ENCODE measurements around the gene YARS1. TPM values are rescaled to one million over a fixed set of nuclear protein-coding genes. Genes with fewer than 3 reads are reported as not detected.

YARS1 gene
- total RNA-seq, 1 experiment from 2014 or later = 244 TPM

DNA sequence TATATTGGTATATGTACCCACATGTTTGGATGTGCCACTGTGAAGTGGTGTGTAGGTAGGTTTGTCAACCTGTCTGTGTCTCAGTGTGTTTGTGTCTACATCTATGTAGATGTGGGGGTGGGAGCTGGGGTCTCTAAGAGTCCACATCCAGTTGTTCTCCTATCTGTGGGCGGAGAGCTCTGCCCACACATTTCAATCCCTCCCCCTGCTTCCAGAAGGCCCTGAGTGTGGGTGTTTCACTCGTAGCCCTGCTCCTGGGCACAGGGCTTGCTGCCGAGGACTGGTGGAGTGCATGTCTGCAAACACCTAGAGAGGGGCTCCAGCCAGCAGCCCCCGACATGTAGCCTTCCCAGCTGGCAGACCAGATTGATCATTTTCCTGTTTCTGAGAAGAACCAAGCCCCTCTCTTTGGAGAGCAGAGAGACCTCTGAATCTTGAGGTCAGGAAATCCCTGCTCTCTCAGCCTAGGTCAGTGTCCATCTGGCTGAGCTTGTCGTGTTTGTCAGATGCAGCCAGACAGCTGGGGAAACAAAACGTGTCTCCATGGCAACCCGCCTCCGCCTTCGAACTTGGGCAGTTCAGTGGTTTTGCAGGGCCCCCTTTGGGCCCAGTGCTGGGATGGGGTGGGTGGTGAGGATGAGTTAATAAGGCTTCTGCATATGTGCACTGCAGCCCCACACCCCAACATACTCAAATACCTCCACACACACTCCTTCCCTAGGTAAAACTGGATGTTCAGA is 83.4 kb downstream of the YARS1 start:
- no peak overlapping the region for H3K4me3 ChIP-seq (replicated peaks in 1 of 2; ENCODE audit: low read depth in 1 of 2, low read length in 2 of 2)
- RAD21 ChIA-PET (ENCODE audit: low non-redundant PET in 1 of 2, low total read pairs in 2 of 2, uncharacterized antibody in 2 of 2, unreplicated experiment in 2 of 2) = no interaction called here
- H3K27me3 ChIP-seq (ENCODE audit: insufficient read depth, low read length) = no peaks in the 10 kb centered on the region
- DNase-seq (ENCODE audit: low read depth, low spot score) = no peak
- H3K4me2 ChIP-seq (ENCODE audit: low read length) = no peak overlapping the region
- no peak overlapping the region for H3K9ac ChIP-seq (ENCODE audit: low read length)
- intact Hi-C loops (cut with micrococcal nuclease) = no loop called here
- CTCF ChIA-PET = no interaction called here
- peaks cover 35 to 47% of the 10 kb centered on the region in 2 experiments for H3K4me1 ChIP-seq (ENCODE audit: control insufficient read depth in 1 of 2, insufficient read depth in 2 of 2, low read length in 2 of 2)
- no TSS peak for BruUV-seq (replicated peaks)
- POLR2A ChIA-PET = no interaction called here
- H3K79me2 ChIP-seq (ENCODE audit: insufficient read depth, low read length) = no peaks in the 10 kb centered on the region
- H3K9me2 ChIP-seq (ENCODE audit: insufficient read depth) = no peaks in the 10 kb centered on the region
- no peak for ATAC-seq
- no peaks in the 10 kb centered on the region for H3K36me3 ChIP-seq (ENCODE audit: control insufficient read depth in 1 of 2, insufficient read depth in 2 of 2, low read length in 2 of 2)
- no peaks in the 10 kb centered on the region for H3K9me3 ChIP-seq (ENCODE audit: control insufficient read depth in 1 of 2, insufficient read depth in 1 of 2, low read depth in 1 of 2, low read length in 2 of 2)
- TF ChIP-seq FOSL1 (IDR thresholded peaks at IDR 0.05; ENCODE audit: low read depth) = no peak
- TF ChIP-seq SP1 (IDR thresholded peaks at IDR 0.05; ENCODE audit: low read depth) = no peak
- TF ChIP-seq JUND (IDR thresholded peaks at IDR 0.05) = no peak
- TF ChIP-seq ATF3 (IDR thresholded peaks at IDR 0.05) = no peak
- TF ChIP-seq ZNF274 (IDR thresholded peaks at IDR 0.05; ENCODE audit: low read depth, low read length) = no peak
- no peak for TF ChIP-seq RAD21 (IDR thresholded peaks at IDR 0.05; ENCODE audit: low read depth)
- no peak for TF ChIP-seq CEBPB (IDR thresholded peaks at IDR 0.05; ENCODE audit: low read depth)
- no peak for TF ChIP-seq POLR2A (IDR thresholded peaks at IDR 0.05; ENCODE audit: borderline replicate concordance, extremely low read depth, insufficient read depth, insufficient read length)
- TF ChIP-seq ELF1 (IDR thresholded peaks at IDR 0.05; ENCODE audit: borderline replicate concordance, low read depth) = no peak
- TF ChIP-seq EZH2 (IDR thresholded peaks at IDR 0.05) = no peak
- no peak for TF ChIP-seq TCF7L2 (IDR thresholded peaks at IDR 0.05; ENCODE audit: borderline replicate concordance, extremely low read depth, insufficient read depth, insufficient read length)
- no peak for TF ChIP-seq YY1 (IDR thresholded peaks at IDR 0.05; ENCODE audit: extremely low read depth, insufficient replicate concordance, low read depth, low read length)
- no peak for TF ChIP-seq POLR2AphosphoS5 (IDR thresholded peaks at IDR 0.05; ENCODE audit: low read depth, low read length)
- TF ChIP-seq, protein P1, sequence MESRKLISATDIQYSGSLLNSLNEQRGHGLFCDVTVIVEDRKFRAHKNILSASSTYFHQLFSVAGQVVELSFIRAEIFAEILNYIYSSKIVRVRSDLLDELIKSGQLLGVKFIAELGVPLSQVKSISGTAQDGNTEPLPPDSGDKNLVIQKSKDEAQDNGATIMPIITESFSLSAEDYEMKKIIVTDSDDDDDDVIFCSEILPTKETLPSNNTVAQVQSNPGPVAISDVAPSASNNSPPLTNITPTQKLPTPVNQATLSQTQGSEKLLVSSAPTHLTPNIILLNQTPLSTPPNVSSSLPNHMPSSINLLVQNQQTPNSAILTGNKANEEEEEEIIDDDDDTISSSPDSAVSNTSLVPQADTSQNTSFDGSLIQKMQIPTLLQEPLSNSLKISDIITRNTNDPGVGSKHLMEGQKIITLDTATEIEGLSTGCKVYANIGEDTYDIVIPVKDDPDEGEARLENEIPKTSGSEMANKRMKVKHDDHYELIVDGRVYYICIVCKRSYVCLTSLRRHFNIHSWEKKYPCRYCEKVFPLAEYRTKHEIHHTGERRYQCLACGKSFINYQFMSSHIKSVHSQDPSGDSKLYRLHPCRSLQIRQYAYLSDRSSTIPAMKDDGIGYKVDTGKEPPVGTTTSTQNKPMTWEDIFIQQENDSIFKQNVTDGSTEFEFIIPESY (IDR thresholded peaks at IDR 0.05; ENCODE audit: extremely low read depth, insufficient replicate concordance, low read length) = no peak
- H3K27ac ChIP-seq (ENCODE audit: low read depth, low read length) = no peak overlapping the region
- H2AFZ ChIP-seq (ENCODE audit: low read depth, low read length, poor library complexity, severe bottlenecking) = no peak overlapping the region
- H4K20me1 ChIP-seq (ENCODE audit: insufficient read depth) = no peaks in the 10 kb centered on the region
